Smooth muscle cell of the brain vasculature (primary cell): ENCODE measurements around the gene GAPDH.
"Not testable (repeated sequence)": the region's sequence is repeated elsewhere in the genome, so short reads cannot be mapped to it uniquely, and the experiment has no call there.

Source experiments
- DNase-seq: peaks from one replicate; pipeline ENCODE4 v3.0.0-alpha.2; 2012; ENCODE audit warnings: low read depth, low spot score

The GAPDH gene

GRCh38 chr12:6529291-6529737 lies 5.0 kb upstream of the GAPDH start:
- DNase-seq, result no peak

- no peak for DNase-seq
Measured at GRCh38 chr12:6530576-6531260, 3.6 kb upstream of the GAPDH start.

GRCh38 chr12:6532051-6532926 lies 2.0 kb upstream of the GAPDH start:
- DNase-seq, result no peak

- DNase-seq, result no peak
Measured at GRCh38 chr12:6532927-6533652, 1.2 kb upstream of the GAPDH start.

DNA sequence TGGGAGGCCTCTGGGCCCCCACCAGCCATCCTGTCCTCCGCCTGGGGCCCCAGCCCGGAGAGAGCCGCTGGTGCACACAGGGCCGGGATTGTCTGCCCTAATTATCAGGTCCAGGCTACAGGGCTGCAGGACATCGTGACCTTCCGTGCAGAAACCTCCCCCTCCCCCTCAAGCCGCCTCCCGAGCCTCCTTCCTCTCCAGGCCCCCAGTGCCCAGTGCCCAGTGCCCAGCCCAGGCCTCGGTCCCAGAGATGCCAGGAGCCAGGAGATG lies 729 bp upstream of the GAPDH start:
- no peak for DNase-seq

DNA sequence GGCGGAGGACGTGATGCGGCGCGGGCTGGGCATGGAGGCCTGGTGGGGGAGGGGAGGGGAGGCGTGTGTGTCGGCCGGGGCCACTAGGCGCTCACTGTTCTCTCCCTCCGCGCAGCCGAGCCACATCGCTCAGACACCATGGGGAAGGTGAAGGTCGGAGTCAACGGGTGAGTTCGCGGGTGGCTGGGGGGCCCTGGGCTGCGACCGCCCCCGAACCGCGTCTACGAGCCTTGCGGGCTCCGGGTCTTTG lies 303 bp downstream of the GAPDH start:
- DNase-seq, result no peak

DNA sequence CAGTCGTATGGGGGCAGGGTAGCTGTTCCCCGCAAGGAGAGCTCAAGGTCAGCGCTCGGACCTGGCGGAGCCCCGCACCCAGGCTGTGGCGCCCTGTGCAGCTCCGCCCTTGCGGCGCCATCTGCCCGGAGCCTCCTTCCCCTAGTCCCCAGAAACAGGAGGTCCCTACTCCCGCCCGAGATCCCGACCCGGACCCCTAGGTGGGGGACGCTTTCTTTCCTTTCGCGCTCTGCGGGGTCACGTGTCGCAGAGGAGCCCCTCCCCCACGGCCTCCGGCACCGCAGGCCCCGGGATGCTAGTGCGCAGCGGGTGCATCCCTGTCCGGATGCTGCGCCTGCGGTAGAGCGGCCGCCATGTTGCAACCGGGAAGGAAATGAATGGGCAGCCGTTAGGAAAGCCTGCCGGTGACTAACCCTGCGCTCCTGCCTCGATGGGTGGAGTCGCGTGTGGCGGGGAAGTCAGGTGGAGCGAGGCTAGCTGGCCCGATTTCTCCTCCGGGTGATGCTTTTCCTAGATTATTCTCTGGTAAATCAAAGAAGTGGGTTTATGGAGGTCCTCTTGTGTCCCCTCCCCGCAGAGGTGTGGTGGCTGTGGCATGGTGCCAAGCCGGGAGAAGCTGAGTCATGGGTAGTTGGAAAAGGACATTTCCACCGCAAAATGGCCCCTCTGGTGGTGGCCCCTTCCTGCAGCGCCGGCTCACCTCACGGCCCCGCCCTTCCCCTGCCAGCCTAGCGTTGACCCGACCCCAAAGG lies 804 bp downstream of the GAPDH start:
- no peak for DNase-seq

DNA sequence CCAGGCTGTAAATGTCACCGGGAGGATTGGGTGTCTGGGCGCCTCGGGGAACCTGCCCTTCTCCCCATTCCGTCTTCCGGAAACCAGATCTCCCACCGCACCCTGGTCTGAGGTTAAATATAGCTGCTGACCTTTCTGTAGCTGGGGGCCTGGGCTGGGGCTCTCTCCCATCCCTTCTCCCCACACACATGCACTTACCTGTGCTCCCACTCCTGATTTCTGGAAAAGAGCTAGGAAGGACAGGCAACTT lies 1.3 kb downstream of the GAPDH start:
- no peak for DNase-seq

- no peak for DNase-seq
Measured at GRCh38 chr12:6535960-6536847, 1.9 kb downstream of the GAPDH start.

GRCh38 chr12:6536894-6537579 lies 2.7 kb downstream of the GAPDH start:
- no peak for DNase-seq

- DNase-seq, result not testable (repeated sequence)
Measured at GRCh38 chr12:6537580-6538419, 3.5 kb downstream of the GAPDH start.

DNA sequence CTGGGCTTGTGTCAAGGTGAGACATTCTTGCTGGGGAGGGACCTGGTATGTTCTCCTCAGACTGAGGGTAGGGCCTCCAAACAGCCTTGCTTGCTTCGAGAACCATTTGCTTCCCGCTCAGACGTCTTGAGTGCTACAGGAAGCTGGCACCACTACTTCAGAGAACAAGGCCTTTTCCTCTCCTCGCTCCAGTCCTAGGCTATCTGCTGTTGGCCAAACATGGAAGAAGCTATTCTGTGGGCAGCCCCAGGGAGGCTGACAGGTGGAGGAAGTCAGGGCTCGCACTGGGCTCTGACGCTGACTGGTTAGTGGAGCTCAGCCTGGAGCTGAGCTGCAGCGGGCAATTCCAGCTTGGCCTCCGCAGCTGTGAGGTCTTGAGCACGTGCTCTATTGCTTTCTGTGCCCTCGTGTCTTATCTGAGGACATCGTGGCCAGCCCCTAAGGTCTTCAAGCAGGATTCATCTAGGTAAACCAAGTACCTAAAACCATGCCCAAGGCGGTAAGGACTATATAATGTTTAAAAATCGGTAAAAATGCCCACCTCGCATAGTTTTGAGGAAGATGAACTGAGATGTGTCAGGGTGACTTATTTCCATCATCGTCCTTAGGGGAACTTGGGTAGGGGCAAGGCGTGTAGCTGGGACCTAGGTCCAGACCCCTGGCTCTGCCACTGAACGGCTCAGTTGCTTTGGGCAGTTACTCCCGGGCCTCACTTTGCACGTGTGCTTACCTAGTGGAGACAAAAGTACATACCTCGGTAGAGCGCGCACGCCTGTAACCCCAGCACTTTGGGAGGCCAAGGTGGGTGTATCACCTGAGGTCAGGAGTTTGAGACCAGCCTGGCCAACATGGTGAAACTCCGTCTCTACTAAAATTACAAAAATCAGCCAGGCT lies 4.3 kb downstream of the GAPDH start:
- DNase-seq, result no peak

- DNase-seq, result no peak
Measured at GRCh38 chr12:6539314-6539682, 5.0 kb downstream of the GAPDH start.

DNA sequence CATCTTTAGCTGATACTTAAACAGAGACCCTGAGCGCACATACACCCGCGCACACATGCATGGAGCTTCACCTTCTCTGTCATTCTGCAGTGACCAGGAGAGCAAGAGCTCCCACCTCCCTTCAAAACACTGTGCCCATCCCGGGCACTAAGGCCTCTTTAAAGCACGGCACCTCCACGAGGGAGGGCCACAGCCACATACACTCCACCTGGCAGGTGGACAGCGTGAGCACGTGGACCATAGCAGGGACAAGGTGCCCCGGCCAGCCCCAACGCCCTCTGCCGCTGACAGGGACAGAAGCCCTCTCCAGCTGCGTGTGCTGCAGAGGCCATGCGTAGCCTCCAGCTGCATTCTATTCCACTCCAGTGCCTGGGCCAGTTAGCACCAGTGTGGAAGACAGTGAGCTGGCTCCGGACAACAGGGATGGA lies 5.4 kb downstream of the GAPDH start:
- no peak for DNase-seq

DNA sequence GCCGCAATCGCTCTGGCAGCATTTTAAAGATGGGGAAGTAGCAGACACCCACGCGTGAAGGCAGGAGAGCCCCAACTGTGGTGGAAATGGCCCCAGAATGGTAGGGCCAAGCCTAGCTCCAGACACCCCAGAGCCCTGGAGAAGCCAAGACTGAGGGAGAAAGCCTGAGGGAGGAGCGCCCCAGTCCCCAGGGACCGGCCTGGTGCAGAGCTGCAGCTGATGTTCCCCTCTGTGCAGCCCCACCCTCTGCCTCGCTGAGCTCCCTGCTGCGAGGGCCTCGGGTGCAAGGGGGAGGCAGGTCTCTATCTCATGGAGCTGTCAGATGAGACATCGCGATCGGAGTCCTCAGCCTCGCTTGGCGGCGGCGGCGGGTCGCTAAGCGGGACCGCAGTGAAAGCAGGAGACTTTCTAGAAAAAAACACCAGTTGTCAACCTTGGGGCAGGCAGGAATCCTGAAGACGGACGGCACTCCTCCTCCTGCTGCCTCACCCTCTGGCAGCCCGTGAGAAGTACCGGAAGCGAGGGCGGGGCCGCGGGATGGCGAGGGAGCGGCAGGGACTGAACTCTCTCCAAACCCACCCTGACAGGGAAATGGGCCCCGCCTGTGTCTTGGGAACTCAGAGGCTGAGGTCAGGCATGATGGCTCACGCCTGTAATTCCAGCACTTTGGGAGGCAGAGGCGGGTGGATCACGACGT lies 6.0 kb downstream of the GAPDH start:
- no peak for DNase-seq

DNA sequence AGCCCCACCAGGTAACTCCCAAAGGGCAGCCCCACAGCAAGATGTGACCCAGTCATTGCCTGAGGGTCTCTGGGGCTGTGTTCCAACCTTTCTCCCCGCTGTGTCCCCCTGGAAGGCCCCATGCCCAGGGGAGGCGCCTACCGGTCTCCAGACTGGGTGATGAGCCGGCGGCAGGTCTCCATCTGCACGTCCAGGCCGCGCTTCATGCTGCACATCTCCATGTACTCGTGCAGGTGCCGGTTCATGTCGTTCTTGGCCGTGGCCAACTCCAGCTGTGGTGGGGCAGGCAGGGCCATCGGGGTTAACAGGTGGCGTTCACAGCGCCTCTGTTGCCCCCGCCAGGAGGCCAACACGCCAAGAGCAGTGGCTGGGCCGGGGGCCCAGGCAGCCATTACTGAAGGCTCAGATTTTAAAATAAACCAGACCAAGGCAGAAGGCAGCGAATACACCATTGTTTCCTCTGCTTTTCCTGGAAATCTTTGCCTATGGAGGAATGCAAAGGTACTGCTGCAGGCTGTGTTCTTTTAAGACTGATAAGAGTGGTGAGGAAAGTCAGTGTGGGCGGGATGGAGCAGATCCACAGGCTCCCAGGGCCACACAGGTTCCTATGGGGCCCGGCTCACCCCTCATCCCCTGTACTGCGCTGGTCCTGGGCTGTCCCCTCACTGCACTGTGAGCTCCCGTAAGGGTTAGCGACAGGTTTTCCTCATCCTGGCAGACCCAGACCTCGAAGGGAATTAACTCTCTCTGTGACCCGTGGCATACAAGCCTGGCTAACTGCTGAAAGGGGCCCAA lies 7.3 kb downstream of the GAPDH start:
- no peak for DNase-seq

GRCh38 chr12:6542209-6543009 lies 8.1 kb downstream of the GAPDH start:
- DNase-seq, result no peak
